Forelimb muscle (tissue), 1 donor: ENCODE results near the gene CLEC16A. TPM values are rescaled to one million over a fixed set of nuclear protein-coding genes. Genes with fewer than 3 reads are reported as not detected.
A peak's percentile ranks its signal among the peaks of the same experiment; 100 is the strongest.

Experiments
- DNase-seq: peaks from one replicate; pipeline ENCODE4 v3.0.0-alpha.2; 2013; ENCODE audit warnings: low read depth
- polyA plus RNA-seq: library from polyadenylated mRNA; unstranded; fragments of 120-200 nt; gene quantifications from one replicate; pipeline ENCODE4 v1.2.1, GENCODE V29; 2013; ENCODE audit not compliant: insufficient read length

CLEC16A gene
- polyA plus RNA-seq = 14.5 TPM

GRCh38 chr16:10944249-10945064 is at the start of gene CLEC16A:
Gene CLEC16A (plus strand): TSS chr16:10944564. CDS start chr16:10944718, 154 bp downstream.
- DNase-seq = peak; percentile 88

GRCh38 chr16:10895053-10895946 is 49.1 kb upstream of the CLEC16A start:
- DNase-seq = no peak

- no peak for DNase-seq
These were observed 48.2 kb upstream of the CLEC16A start for GRCh38 chr16:10896165-10896564.

GRCh38 chr16:10896723-10897122 is 47.6 kb upstream of the CLEC16A start:
- DNase-seq = no peak

- no peak for DNase-seq
These were observed 47.2 kb upstream of the CLEC16A start for GRCh38 chr16:10897134-10897533.

- DNase-seq = no peak
These were observed 41.4 kb upstream of the CLEC16A start for GRCh38 chr16:10902999-10903398.

GRCh38 chr16:10906482-10906881 is 37.9 kb upstream of the CLEC16A start:
- DNase-seq = no peak

- DNase-seq = no peak
These were observed 37.2 kb upstream of the CLEC16A start for GRCh38 chr16:10906914-10907756.

- no peak for DNase-seq
These were observed 36.7 kb upstream of the CLEC16A start for GRCh38 chr16:10907757-10908045.

GRCh38 chr16:10911267-10911666 is 33.1 kb upstream of the CLEC16A start:
- no peak for DNase-seq

- no peak for DNase-seq
These were observed 27.8 kb upstream of the CLEC16A start for GRCh38 chr16:10916534-10916933.

GRCh38 chr16:10918294-10919002 is 25.9 kb upstream of the CLEC16A start:
- DNase-seq = peak; percentile 94

- DNase-seq = no peak
These were observed 25.4 kb upstream of the CLEC16A start for GRCh38 chr16:10919003-10919351.

- DNase-seq = no peak
These were observed 23.5 kb upstream of the CLEC16A start for GRCh38 chr16:10920726-10921427.

GRCh38 chr16:10921536-10922327 is 22.6 kb upstream of the CLEC16A start:
- DNase-seq = no peak

GRCh38 chr16:10922328-10923145 is 21.8 kb upstream of the CLEC16A start:
- DNase-seq = no peak

GRCh38 chr16:10923146-10923649 is 21.2 kb upstream of the CLEC16A start:
- DNase-seq = no peak

GRCh38 chr16:10923650-10924214 is 20.6 kb upstream of the CLEC16A start:
- DNase-seq = no peak
